A204.1 (cell line): ENCODE data around the gene MYD88.

Source experiments
- FAIRE-seq: peaks from 2 replicates; lab custom pipeline; 2012; peaks lifted over from hg19 to GRCh38; lab: Jason Lieb, UNC

MYD88 gene

GRCh38 chr3:38112378-38112761 lies 26.1 kb upstream of the MYD88 start:
- FAIRE-seq = no peak

GRCh38 chr3:38114052-38114874 lies 24.2 kb upstream of the MYD88 start:
- FAIRE-seq = no peak

GRCh38 chr3:38114875-38115644 lies 23.4 kb upstream of the MYD88 start:
- no peak for FAIRE-seq

GRCh38 chr3:38115645-38116427 lies 22.6 kb upstream of the MYD88 start:
- no peak for FAIRE-seq

GRCh38 chr3:38116471-38117162 lies 21.8 kb upstream of the MYD88 start:
- no peak for FAIRE-seq

- no peak for FAIRE-seq
These were observed 21.2 kb upstream of the MYD88 start for GRCh38 chr3:38117163-38117716.

GRCh38 chr3:38117748-38118420 lies 20.6 kb upstream of the MYD88 start:
- no peak for FAIRE-seq

GRCh38 chr3:38118421-38119247 lies 19.8 kb upstream of the MYD88 start:
- no peak for FAIRE-seq

GRCh38 chr3:38119248-38119544 lies 19.3 kb upstream of the MYD88 start:
- no peak for FAIRE-seq

GRCh38 chr3:38119821-38120692 lies 18.4 kb upstream of the MYD88 start:
- FAIRE-seq = no peak

- no peak for FAIRE-seq
These were observed 17.6 kb upstream of the MYD88 start for GRCh38 chr3:38120693-38121450.

GRCh38 chr3:38121451-38121831 lies 17.0 kb upstream of the MYD88 start:
- FAIRE-seq = no peak

GRCh38 chr3:38121832-38122461 lies 16.5 kb upstream of the MYD88 start:
- no peak for FAIRE-seq

GRCh38 chr3:38122712-38123290 lies 15.7 kb upstream of the MYD88 start:
- no peak for FAIRE-seq

GRCh38 chr3:38124324-38125122 lies 13.9 kb upstream of the MYD88 start:
- FAIRE-seq = no peak

GRCh38 chr3:38125305-38126120 lies 12.9 kb upstream of the MYD88 start:
- FAIRE-seq = no peak
